Thoracic aorta (tissue), 2 donors: ENCODE measurements around the gene UBE2QL1. TPM values are rescaled to one million over a fixed set of nuclear protein-coding genes. Genes with fewer than 3 reads are reported as not detected.

Experiments
- ATAC-seq: fragments of 150-250 bp; one replicate; pipeline ENCODE4 v1.8.0; 2017; ENCODE audit warnings: low read depth; ENCODE audit not compliant: insufficient number of reproducible peaks, low FRiP score
- DNase-seq: peaks from one replicate; pipeline ENCODE4 v3.0.0-alpha.2; 2020; ENCODE audit warnings: low spot score
- H3K27ac ChIP-seq, 2 donors: fragments of 200-600 bp; sonication (generic); 1 replicate in 1 of 2; 2 replicates in 1 of 2; pipeline ENCODE4 v1.5.1; 2016; ENCODE audit warnings: mild to moderate bottlenecking in 2 of 2, moderate library complexity in 2 of 2
- H3K27me3 ChIP-seq: fragments of 200-600 bp; sonication (generic); replicated peaks from 2 replicates; pipeline ENCODE4 v1.6.0; 2016; ENCODE audit warnings: mild to moderate bottlenecking; ENCODE audit not compliant: insufficient read depth
- H3K36me3 ChIP-seq: fragments of 200-600 bp; sonication (generic); one replicate; pipeline ENCODE4 v1.5.1; 2016
- H3K4me1 ChIP-seq, 2 donors: fragments of 200-600 bp; sonication (generic); 1 replicate in 1 of 2; 2 replicates in 1 of 2; pipeline versions ENCODE4 v1.5.1 to v1.6.0; 2016; ENCODE audit warnings: low read depth in 2 of 2, mild to moderate bottlenecking in 1 of 2; ENCODE audit not compliant: control insufficient read depth in 1 of 2
- H3K4me3 ChIP-seq: fragments of 200-600 bp; sonication (generic); 2 replicates; pipeline ENCODE4 v1.5.1; 2016; ENCODE audit warnings: mild to moderate bottlenecking
- H3K9me3 ChIP-seq: fragments of 200-600 bp; sonication (generic); 2 replicates; pipeline ENCODE4 v1.5.1; 2016
- CTCF ChIP-seq: fragments of 200-600 bp; sonication (generic); IDR thresholded peaks from one replicate; pipeline ENCODE4 v1.5.1; 2019; ENCODE audit warnings: antibody characterized with exemption
- total RNA-seq, 2 donors: library from RNA; depleted of rRNA; stranded (reverse); fragments of >200 nt; gene quantifications; one replicate each; pipeline versions ENCODE4 v1.1.0 to v1.2.3, GENCODE V29; 2016

UBE2QL1 gene
- total RNA-seq, 2 donors from 2014 or later: 3.2 to 3.5 TPM

DNA sequence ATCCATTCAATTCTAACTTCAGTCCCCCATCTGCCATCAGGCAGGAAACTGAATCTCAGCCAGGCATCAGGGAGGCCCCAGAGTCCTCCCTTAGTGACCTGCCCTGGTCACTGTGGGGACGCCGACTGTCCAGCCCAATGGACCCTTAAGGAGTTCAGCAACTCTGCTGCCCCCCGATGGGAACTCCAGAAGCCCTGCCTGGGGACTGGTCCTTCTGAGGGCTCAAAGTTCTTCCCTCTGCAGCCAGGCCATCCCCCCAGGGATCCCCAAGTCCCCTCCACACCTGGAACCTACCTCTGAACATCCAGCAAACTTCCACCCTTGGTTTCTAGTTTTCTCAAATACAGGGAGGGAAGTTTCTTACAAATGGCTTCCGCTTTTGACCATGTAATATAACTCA lies 76.8 kb downstream of the UBE2QL1 start:
- DNase-seq: no peak
- TF ChIP-seq CTCF: no peak

GRCh38 chr5:6525910-6526309 lies 77.3 kb downstream of the UBE2QL1 start:
- Histone ChIP-seq H3K9me3 (no peaks in the 10 kb centered on the region), H3K36me3 (no peaks in the 10 kb centered on the region), H3K4me1 (no peaks in the 10 kb centered on the region), H3K4me3 (no peak overlapping the region), H3K27ac (no peak overlapping the region), H3K27me3 (no peaks in the 10 kb centered on the region)
- no peak for ATAC-seq
- no peak for DNase-seq
- TF ChIP-seq CTCF: no peak

More for the DNA sequence above, 76.8 kb downstream of the UBE2QL1 start:
- no peaks in the 10 kb centered on the region for H3K9me3 ChIP-seq
- ATAC-seq: no peak
- H3K27me3 ChIP-seq: no peaks in the 10 kb centered on the region
- H3K36me3 ChIP-seq: no peaks in the 10 kb centered on the region
- H3K4me3 ChIP-seq: no peak overlapping the region
- H3K27ac ChIP-seq: no peak overlapping the region
- H3K4me1 ChIP-seq: no peaks in the 10 kb centered on the region

- H3K27ac ChIP-seq: no peak overlapping the region
- H3K9me3 ChIP-seq: no peaks in the 10 kb centered on the region
- H3K4me3 ChIP-seq: no peak overlapping the region
- H3K27me3 ChIP-seq: no peaks in the 10 kb centered on the region
- no peak for ATAC-seq
- H3K4me1 ChIP-seq: no peaks in the 10 kb centered on the region
- DNase-seq: no peak
- H3K36me3 ChIP-seq: no peaks in the 10 kb centered on the region
- no peak for TF ChIP-seq CTCF
Measured at GRCh38 chr5:6527749-6528455, 79.2 kb downstream of the UBE2QL1 start.

DNA sequence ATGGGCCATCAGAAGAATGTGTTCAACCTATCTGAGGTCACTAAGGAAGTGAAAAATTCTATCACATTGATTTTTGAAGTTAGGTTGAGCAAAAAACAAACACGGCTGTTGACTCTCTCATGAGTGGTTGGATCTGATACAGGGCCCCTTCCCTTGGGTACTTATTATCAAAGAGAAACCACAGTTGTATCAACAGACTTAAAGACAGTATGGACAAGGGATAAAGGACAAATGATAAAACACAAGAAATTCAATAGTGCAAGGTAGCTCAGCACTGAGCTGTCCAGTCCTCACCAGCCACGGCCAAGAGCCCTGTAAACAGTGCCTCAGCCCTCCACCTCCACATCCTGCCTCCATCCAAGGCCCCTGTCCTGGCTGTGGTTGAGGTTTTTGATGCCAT lies 86.9 kb downstream of the UBE2QL1 start:
- Histone ChIP-seq H3K4me3 (no peak overlapping the region), H3K4me1 (peaks cover under 1 to 8% of the 10 kb centered on the region in 2 donors), H3K27ac (no peak overlapping the region), H3K9me3 (no peaks in the 10 kb centered on the region), H3K27me3 (no peaks in the 10 kb centered on the region), H3K36me3 (no peaks in the 10 kb centered on the region)
- no peak for TF ChIP-seq CTCF
- DNase-seq (no peak), ATAC-seq (no peak)

- peaks cover 3 to 12% of the 10 kb centered on the region in 2 donors for H3K4me1 ChIP-seq
Measured at GRCh38 chr5:6539060-6539459, 90.4 kb downstream of the UBE2QL1 start.

More at GRCh38 chr5:6539060-6539459, 90.4 kb downstream of the UBE2QL1 start:
- Histone ChIP-seq H3K27ac (no peak overlapping the region), H3K27me3 (no peaks in the 10 kb centered on the region), H3K36me3 (no peaks in the 10 kb centered on the region), H3K9me3 (no peaks in the 10 kb centered on the region), H3K4me3 (no peak overlapping the region)
- DNase-seq: no peak
- no peak for ATAC-seq
- no peak for TF ChIP-seq CTCF
